HL-60 (cell line): Measurements from ENCODE around the gene KANSL1.

ENCODE experiments used
- CTCF ChIP-seq: IDR thresholded peaks from one replicate; pipeline ENCODE4 v1.5.1; 2011; ENCODE audit warnings: low read length, control low read depth, inconsistent platforms; ENCODE audit not compliant: insufficient read depth
- GABPA ChIP-seq: IDR thresholded peaks from 2 replicates; pipeline ENCODE4 v1.6.1; 2012; ENCODE audit warnings: low read depth
- POLR2AphosphoS5 ChIP-seq: IDR thresholded peaks from 2 replicates; pipeline ENCODE4 v1.6.1; 2012; ENCODE audit warnings: low read depth
- REST ChIP-seq: IDR thresholded peaks from 2 replicates; pipeline ENCODE4 v1.6.1; 2012; ENCODE audit warnings: low read depth; ENCODE audit not compliant: insufficient replicate concordance
- SPI1 ChIP-seq: IDR thresholded peaks from 2 replicates; pipeline ENCODE4 v1.6.1; 2012; ENCODE audit warnings: low read depth, mild to moderate bottlenecking, borderline replicate concordance

GRCh38 chr17:46184696-46185095 lies 8.5 kb downstream of the KANSL1 start:
- TF ChIP-seq CTCF (no peak), POLR2AphosphoS5 (no peak), GABPA (no peak), SPI1 (no peak), REST (no peak)
